Ramos (cell line): ENCODE results near the gene TIMM8A.

Experiments used
- in situ Hi-C: fragments of 300-500 bp; cut with MboI; formaldehyde crosslinking; loops from one replicate; pipeline ENCODE4 v1.14.3; 2022; ENCODE audit warnings: low sequenced_read_pairs; ENCODE audit not compliant: unreplicated experiment

The TIMM8A gene, protein sequence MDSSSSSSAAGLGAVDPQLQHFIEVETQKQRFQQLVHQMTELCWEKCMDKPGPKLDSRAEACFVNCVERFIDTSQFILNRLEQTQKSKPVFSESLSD

GRCh38 chrX:101348452-101349192, at the start of gene TIMM8A:
Gene TIMM8A (minus strand): TSS chrX:101348742. CDS start chrX:101348664, 78 bp downstream.
- in situ Hi-C loops = no loop called here

DNA sequence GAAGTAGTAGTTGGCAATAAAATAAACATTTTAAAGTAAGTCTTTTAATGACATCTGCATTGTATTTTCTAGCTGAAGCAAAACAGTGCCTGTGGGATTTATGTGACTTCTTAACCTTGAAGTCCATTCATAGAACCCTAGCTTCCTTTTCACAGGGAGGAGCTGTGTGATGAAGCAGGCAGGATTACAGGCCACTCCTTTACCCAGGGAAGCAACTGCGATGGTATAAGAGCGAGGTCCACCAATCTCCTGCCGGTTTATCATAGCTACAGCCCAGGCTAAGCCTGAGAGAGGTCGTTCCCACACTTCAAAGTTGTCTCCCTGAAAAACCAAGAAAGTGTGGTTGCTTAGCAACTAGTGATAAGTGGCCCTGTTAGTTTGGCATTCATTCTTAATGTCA, 49.2 kb upstream of the TIMM8A start:
- in situ Hi-C loops = no loop called here

DNA sequence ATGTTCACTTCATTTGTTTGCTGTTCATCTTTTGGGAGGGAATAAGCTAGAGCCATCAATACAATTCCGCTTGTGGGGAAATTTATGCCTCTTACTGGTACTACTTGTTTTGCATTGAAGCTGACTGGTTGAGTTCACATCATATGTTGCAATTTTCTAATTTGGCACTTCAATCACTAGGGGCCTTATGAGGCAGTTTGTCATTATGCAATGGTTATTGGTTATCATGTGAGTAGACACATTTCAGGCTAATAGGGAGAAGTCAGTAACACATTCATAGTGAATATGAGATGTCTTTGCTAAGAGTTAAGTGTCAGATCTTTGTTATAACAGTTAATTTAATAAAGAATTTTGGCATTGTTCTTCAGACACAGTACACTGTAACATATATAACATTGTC, 47.2 kb upstream of the TIMM8A start:
- in situ Hi-C loops = no loop called here

GRCh38 chrX:101394372-101394771, 45.8 kb upstream of the TIMM8A start:
- in situ Hi-C loops = no loop called here

GRCh38 chrX:101393530-101394305, 45.2 kb upstream of the TIMM8A start:
- in situ Hi-C loops = no loop called here

- in situ Hi-C loops = no loop called here
Observed at GRCh38 chrX:101391831-101392230, 43.3 kb upstream of the TIMM8A start.

- in situ Hi-C loops = no loop called here
Observed at GRCh38 chrX:101390664-101391525, 42.4 kb upstream of the TIMM8A start, which contains the start of gene RPL36A. Gene RPL36A (plus strand): TSS chrX:101391011. CDS start chrX:101391044, 33 bp downstream.

DNA sequence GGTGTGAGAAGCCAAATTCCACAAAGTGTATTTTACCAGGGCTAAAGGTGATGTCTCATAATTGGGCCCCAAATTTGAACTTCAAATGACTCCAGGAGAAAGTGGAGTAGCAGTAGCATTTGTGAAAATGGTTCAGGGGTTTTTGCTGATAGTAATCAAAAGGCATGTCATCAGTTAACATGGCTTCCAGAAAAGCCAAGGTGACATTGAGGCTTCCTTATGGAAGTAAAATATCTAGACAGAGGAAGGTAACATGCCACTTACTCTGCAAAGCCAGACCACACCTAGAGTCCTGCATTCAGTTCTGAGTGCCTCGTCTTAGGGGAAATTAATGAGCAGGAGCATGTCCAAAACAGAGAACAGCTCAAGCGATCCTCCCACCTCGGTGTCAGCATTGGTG, 40.1 kb upstream of the TIMM8A start:
- in situ Hi-C loops = no loop called here

- in situ Hi-C loops = no loop called here
Observed at GRCh38 chrX:101386542-101386885, 38.0 kb upstream of the TIMM8A start.

GRCh38 chrX:101385795-101386541, 37.4 kb upstream of the TIMM8A start, which contains the start of gene BTK:
Gene BTK (minus strand): TSS chrX:101386191. CDS start chrX:101375284, 10,907 bp downstream.
- in situ Hi-C loops = no loop called here

GRCh38 chrX:101385026-101385684, 36.6 kb upstream of the TIMM8A start:
- in situ Hi-C loops = no loop called here

- in situ Hi-C loops = no loop called here
Observed at GRCh38 chrX:101383679-101384205, 35.2 kb upstream of the TIMM8A start.

DNA sequence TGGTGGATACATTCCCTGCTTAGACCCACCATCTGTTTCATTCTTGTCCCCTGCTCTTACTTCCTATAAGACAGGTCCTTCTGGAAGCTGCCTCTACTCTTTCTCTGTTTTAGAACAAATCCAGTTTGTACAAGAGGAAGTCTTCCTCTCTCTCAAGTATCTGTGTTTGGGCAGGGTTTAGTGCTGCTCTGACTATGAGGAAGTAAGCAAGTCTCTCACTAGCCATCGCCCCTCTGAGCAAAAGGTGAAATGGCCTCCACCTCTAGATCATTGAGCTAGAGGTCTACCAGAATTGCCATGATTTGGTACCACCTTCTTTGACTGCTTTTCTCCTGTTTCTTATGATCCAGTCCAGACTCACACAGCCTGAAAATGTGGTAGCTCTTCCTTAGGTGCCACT, 29.0 kb upstream of the TIMM8A start:
- in situ Hi-C loops = no loop called here

DNA sequence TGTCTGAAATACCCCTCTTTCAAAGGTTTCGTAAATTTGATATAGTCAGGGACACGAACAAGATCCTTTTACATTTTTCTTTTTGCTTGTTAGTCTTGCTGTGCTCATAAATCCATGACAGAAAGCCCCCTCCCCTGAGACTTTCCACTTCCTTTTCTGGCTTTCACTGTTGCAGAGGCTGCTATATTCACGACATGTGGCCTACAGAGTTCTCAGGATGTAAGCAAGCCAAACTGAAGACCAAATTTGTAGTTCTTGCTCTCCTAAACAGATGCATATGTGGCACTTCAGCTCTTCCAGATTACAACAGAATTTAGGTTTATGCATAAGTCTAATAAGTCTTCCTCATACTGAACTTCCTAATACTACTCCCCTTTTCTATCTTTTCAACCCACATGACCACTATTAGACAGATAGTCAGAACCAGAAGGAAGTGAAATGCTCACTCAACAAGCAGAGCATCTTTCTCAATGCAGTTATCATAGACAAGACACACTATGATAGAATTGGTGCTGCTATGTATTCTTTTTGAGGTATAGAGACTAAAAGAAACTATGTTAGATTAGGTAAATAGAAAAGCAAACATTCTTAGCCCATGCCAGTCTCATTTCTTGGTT, 22.5 kb upstream of the TIMM8A start:
- in situ Hi-C loops = no loop called here

DNA sequence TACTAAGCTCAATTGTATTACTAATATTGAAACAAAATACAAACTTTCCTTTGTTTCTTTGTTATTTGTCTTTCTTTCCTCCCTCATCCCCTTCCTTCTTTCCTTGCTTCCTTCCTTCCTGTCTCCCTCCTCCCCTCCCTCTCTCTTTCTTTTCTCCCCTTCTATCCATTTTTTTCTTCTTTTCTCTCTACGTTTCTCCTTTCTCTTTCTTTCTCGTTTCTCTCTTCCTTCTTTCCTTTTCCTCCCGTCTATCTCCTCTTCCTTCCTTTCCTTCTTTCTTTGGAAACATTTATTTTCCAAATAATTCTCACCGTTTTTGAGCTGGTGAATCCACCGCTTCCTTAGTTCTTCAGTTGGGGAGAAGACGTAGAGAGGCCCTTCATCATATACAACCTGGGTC, 21.1 kb upstream of the TIMM8A start:
- in situ Hi-C loops = no loop called here

DNA sequence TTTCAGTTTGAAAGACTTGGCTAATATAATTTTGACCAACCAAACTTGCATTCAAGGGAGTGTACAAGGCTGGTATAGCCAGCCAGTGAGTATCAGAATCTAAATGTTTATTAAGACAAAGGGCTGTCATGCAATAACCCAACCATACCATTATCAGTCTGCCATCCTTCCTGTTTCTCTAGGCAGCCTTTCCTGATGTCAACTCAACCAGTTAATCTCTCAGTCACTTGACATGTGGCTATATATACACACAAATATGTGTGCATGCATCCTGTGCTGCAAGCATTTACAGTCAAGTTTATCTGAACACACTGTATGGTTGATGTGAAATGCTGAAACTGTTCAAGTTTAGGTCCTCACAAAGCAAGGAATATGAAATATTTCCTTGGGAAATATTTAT, 20.3 kb upstream of the TIMM8A start:
- in situ Hi-C loops = no loop called here

- in situ Hi-C loops = no loop called here
Observed at GRCh38 chrX:101365301-101365795, 16.8 kb upstream of the TIMM8A start.

DNA sequence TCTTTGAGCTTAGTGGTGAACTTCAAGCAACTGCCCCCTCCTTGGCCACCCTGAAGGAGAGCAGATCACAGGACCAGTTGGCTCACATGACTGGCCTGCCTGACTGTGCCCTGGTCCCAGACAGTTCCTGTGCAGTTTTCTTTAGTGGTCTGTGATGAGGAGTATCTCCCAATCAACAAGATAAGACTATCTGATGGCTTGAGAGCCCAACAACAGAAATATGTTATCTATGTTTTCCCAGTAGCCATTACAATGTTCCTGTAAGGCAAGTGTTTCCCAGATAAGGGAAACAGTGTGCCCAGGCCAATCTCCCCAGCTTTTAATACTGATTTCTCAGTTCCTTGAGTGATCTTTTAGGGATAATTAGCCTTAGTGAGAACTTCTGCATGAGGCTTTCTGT, 14.2 kb upstream of the TIMM8A start:
- in situ Hi-C loops = no loop called here
